Neural progenitor cell (in vitro differentiated cells): ENCODE measurements around the gene INO80E. TPM values are rescaled to one million over a fixed set of nuclear protein-coding genes. Genes with fewer than 3 reads are reported as not detected.

Experiments used
- DNase-seq: peaks from one replicate; pipeline ENCODE4 v3.0.0-alpha.2; 2016; ENCODE audit warnings: low spot score
- H2AFZ ChIP-seq: fragments of 200-600 bp; sonication (generic); replicated peaks from 2 replicates; pipeline ENCODE4 v1.6.1; 2016; ENCODE audit warnings: antibody characterized with exemption
- H3F3A ChIP-seq: fragments of 200-600 bp; sonication (generic); 2 replicates; pipeline ENCODE4 v1.6.1; 2016; ENCODE audit warnings: antibody characterized with exemption, low read depth
- H3K27ac ChIP-seq: fragments of 200-600 bp; sonication (generic); 2 replicates; pipeline ENCODE4 v1.5.1; 2016; ENCODE audit warnings: mild to moderate bottlenecking
- H3K27me3 ChIP-seq: fragments of 200-600 bp; sonication (generic); 2 replicates; pipeline ENCODE4 v1.6.1; 2016; ENCODE audit warnings: mild to moderate bottlenecking, moderate library complexity
- H3K36me3 ChIP-seq: fragments of 200-600 bp; sonication (generic); 2 replicates; pipeline ENCODE4 v1.5.1; 2016
- H3K4me1 ChIP-seq: fragments of 200-600 bp; sonication (generic); 2 replicates; pipeline ENCODE4 v1.6.1; 2016; ENCODE audit warnings: mixed run types
- H3K4me2 ChIP-seq: fragments of 200-600 bp; sonication (generic); 2 replicates; pipeline ENCODE4 v1.6.1; 2016
- H3K4me3 ChIP-seq: fragments of 200-600 bp; sonication (generic); 2 replicates; pipeline ENCODE4 v1.5.1; 2016
- H3K79me2 ChIP-seq: fragments of 200-600 bp; sonication (generic); 2 replicates; pipeline ENCODE4 v1.6.1; 2016; ENCODE audit warnings: low read depth
- H3K9ac ChIP-seq: fragments of 200-600 bp; sonication (generic); 2 replicates; pipeline ENCODE4 v1.6.1; 2016
- H3K9me3 ChIP-seq: fragments of 200-600 bp; sonication (generic); 2 replicates; pipeline ENCODE4 v1.5.1; 2016; ENCODE audit warnings: low read depth
- H4K20me1 ChIP-seq: fragments of 200-600 bp; sonication (generic); 2 replicates; pipeline ENCODE4 v1.6.1; 2016; ENCODE audit warnings: low read depth
- H3K27ac Mint-ChIP-seq: 3 replicates; pipeline ENCODE4 v1.8.0; 2021; ENCODE audit warnings: mixed read lengths
- H3K27me3 Mint-ChIP-seq: 2 replicates; pipeline ENCODE4 v1.8.0; 2022; ENCODE audit warnings: low read depth, mild to moderate bottlenecking, inconsistent platforms, moderate library complexity, mixed read lengths; ENCODE audit not compliant: insufficient read depth
- H3K36me3 Mint-ChIP-seq: 3 replicates; pipeline ENCODE4 v1.8.0; 2021; ENCODE audit warnings: mixed read lengths
- H3K4me1 Mint-ChIP-seq: 3 replicates; pipeline ENCODE4 v1.8.0; 2021; ENCODE audit warnings: mixed read lengths
- H3K4me3 Mint-ChIP-seq: 3 replicates; pipeline ENCODE4 v1.8.0; 2021; ENCODE audit warnings: mild to moderate bottlenecking, moderate library complexity, mixed read lengths
- H3K9me3 Mint-ChIP-seq: 3 replicates; pipeline ENCODE4 v1.8.0; 2020; ENCODE audit warnings: mixed read lengths
- CTCF ChIP-seq: fragments of 200-600 bp; sonication (generic); IDR thresholded peaks from 2 replicates; pipeline ENCODE4 v1.5.1; 2017; ENCODE audit warnings: antibody characterized with exemption, mild to moderate bottlenecking
- EZH2 ChIP-seq: fragments of 200-600 bp; sonication (generic); IDR thresholded peaks from 2 replicates; pipeline ENCODE4 v1.6.1; 2017; ENCODE audit warnings: antibody characterized with exemption, mild to moderate bottlenecking, moderate library complexity
- EZH2phosphoT487 ChIP-seq: fragments of 200-600 bp; sonication (generic); IDR thresholded peaks from 2 replicates; pipeline ENCODE4 v1.6.1; 2017; ENCODE audit warnings: antibody characterized with exemption
- total RNA-seq: library from RNA; depleted of rRNA; stranded (reverse); fragments of >200 nt; gene quantifications from 2 replicates; pipeline ENCODE4 v1.2.3, GENCODE V29; 2015; ENCODE audit warnings: low replicate concordance

INO80E gene
- total RNA-seq, 1 donor from 2014 or later, result 129 TPM

GRCh38 chr16:30006095-30006473 lies 10.0 kb downstream of the INO80E start:
- H3K36me3 Mint-ChIP-seq, result peaks cover 3% of the 10 kb centered on the region
- H3K4me3 Mint-ChIP-seq, result no peak overlapping the region
- peaks cover 7% of the 10 kb centered on the region for H3K4me1 ChIP-seq
- H3K36me3 ChIP-seq, result no peaks in the 10 kb centered on the region
- DNase-seq, result no peak
- H3K27me3 Mint-ChIP-seq, result peaks cover 8% of the 10 kb centered on the region
- no peak overlapping the region for H3K9ac ChIP-seq
- peaks cover 9% of the 10 kb centered on the region for H3K4me1 Mint-ChIP-seq
- H3K9me3 ChIP-seq, result no peaks in the 10 kb centered on the region
- no peak overlapping the region for H3K4me2 ChIP-seq
- H4K20me1 ChIP-seq, result peaks cover 4% of the 10 kb centered on the region
- no peak overlapping the region for H2AFZ ChIP-seq
- H3K4me3 ChIP-seq, result no peak overlapping the region
- H3F3A ChIP-seq, result peaks cover 2% of the 10 kb centered on the region
- no peaks in the 10 kb centered on the region for H3K79me2 ChIP-seq
- no peak overlapping the region for H3K27ac ChIP-seq
- H3K9me3 Mint-ChIP-seq, result no peaks in the 10 kb centered on the region
- TF ChIP-seq EZH2phosphoT487, result no peak
- TF ChIP-seq CTCF, result no peak
- no peak for TF ChIP-seq EZH2
- H3K27ac Mint-ChIP-seq, result no peak overlapping the region
- H3K27me3 ChIP-seq, result peaks cover 24% of the 10 kb centered on the region

GRCh38 chr16:30006659-30007377 lies 10.8 kb downstream of the INO80E start:
- Histone ChIP-seq H3K4me3 (no peak overlapping the region), H3K9ac (no peak overlapping the region), H3K27me3 (peaks cover 31% of the 10 kb centered on the region), H3K27ac (no peak overlapping the region), H4K20me1 (peaks cover 4% of the 10 kb centered on the region), H3K4me2 (no peak overlapping the region), H3K9me3 (no peaks in the 10 kb centered on the region), H3F3A (peaks cover 9% of the 10 kb centered on the region), H3K4me1 (peaks cover 11% of the 10 kb centered on the region), H3K79me2 (no peaks in the 10 kb centered on the region), H2AFZ (no peak overlapping the region), H3K36me3 (no peaks in the 10 kb centered on the region)
- Mint-ChIP-seq H3K4me3 (no peak overlapping the region), H3K9me3 (no peaks in the 10 kb centered on the region), H3K4me1 (peaks cover 11% of the 10 kb centered on the region), H3K27ac (no peak overlapping the region), H3K36me3 (peaks cover 3% of the 10 kb centered on the region), H3K27me3 (peaks cover 5% of the 10 kb centered on the region)
- DNase-seq, result no peak
- TF ChIP-seq CTCF (no peak), EZH2phosphoT487 (no peak), EZH2 (no peak)

GRCh38 chr16:30007378-30007895 lies 11.4 kb downstream of the INO80E start:
- Histone ChIP-seq H4K20me1 (peaks cover 4% of the 10 kb centered on the region), H3K9me3 (no peaks in the 10 kb centered on the region), H3K4me3 (no peak overlapping the region), H3K4me2 (no peak overlapping the region), H3K27ac (no peak overlapping the region), H3K79me2 (no peaks in the 10 kb centered on the region), H3K4me1 (peaks cover 16% of the 10 kb centered on the region), H3K36me3 (no peaks in the 10 kb centered on the region), H2AFZ (no peak overlapping the region), H3F3A (peaks cover 15% of the 10 kb centered on the region), H3K27me3 (peaks cover 37% of the 10 kb centered on the region), H3K9ac (no peak overlapping the region)
- no peak for DNase-seq
- peaks cover 2% of the 10 kb centered on the region for H3K9me3 Mint-ChIP-seq
- no peak overlapping the region for H3K27ac Mint-ChIP-seq
- TF ChIP-seq EZH2phosphoT487 (no peak), EZH2 (no peak), CTCF (no peak)
- peaks cover 15% of the 10 kb centered on the region for H3K4me1 Mint-ChIP-seq
- peaks cover 9% of the 10 kb centered on the region for H3K27me3 Mint-ChIP-seq
- H3K36me3 Mint-ChIP-seq, result peaks cover 3% of the 10 kb centered on the region
- peak overlapping the region; percentile 41 for H3K4me3 Mint-ChIP-seq
